Ovary (tissue), 9 donors: ENCODE results near the gene DHX32. TPM values are rescaled to one million over a fixed set of nuclear protein-coding genes. Genes with fewer than 3 reads are reported as not detected.

ENCODE experiments used
- DNase-seq, 5 donors: peaks; one replicate each; pipeline ENCODE4 v3.0.0-alpha.2; 2019 to 2020
- H3K27ac ChIP-seq, 2 donors: fragments of 200-600 bp; one replicate each; pipeline versions ENCODE4 v1.5.1 to v1.8.0; 2019 to 2022
- H3K27me3 ChIP-seq: fragments of 200-600 bp; one replicate; pipeline ENCODE4 v1.8.0; 2022
- H3K36me3 ChIP-seq: fragments of 200-600 bp; sonication (generic); one replicate; pipeline ENCODE4 v1.5.1; 2019
- H3K4me1 ChIP-seq: one replicate; pipeline ENCODE4 v1.8.1; 2013; ENCODE audit warnings: mild to moderate bottlenecking, moderate library complexity; ENCODE audit not compliant: insufficient read depth
- H3K4me3 ChIP-seq: fragments of 200-600 bp; sonication (generic); one replicate; pipeline ENCODE4 v1.5.1; 2017
- H3K9me3 ChIP-seq, 2 donors: fragments of 200-600 bp in 1 of 2; sonication (generic) in 1 of 2; one replicate each; pipeline versions ENCODE4 v1.5.1 to v1.8.1; 2013 to 2019; ENCODE audit warnings: mild to moderate bottlenecking in 1 of 2, moderate library complexity in 1 of 2
- CTCF ChIP-seq, 3 donors: fragments of 450-650 bp in 2 of 3; fragments of 200-600 bp in 1 of 3; IDR thresholded peaks; one replicate each; pipeline versions ENCODE4 v1.5.1 to v1.8.0; 2016 to 2022; ENCODE audit warnings: antibody characterized with exemption in 3 of 3, mild to moderate bottlenecking in 1 of 3
- EP300 ChIP-seq: sonication (generic); formaldehyde crosslinking; IDR thresholded peaks from one replicate; pipeline ENCODE4 v1.6.1; 2017; ENCODE audit warnings: antibody characterized with exemption
- POLR2A ChIP-seq: fragments of 450-650 bp; IDR thresholded peaks from one replicate; pipeline ENCODE4 v1.6.1; 2017; ENCODE audit warnings: antibody characterized with exemption, mild to moderate bottlenecking, moderate library complexity
- WGBS, 3 donors: extraction: QIAGEN DNeasy Blood & Tissue Kit in 1 of 3; methylation state at CpG; one replicate each; pipeline versions ENCODE4 v1.1.5 to v1.1.7; 2013 to 2017; 5-methylcytosine and 5-hydroxymethylcytosine counted together
- intact Hi-C, 4 donors: fragments of 100-400 bp; cut with DNase I; formaldehyde crosslinking; loops; one replicate each; pipeline versions ENCODE4 v1.11.0 to v1.15.1; 2022 to 2023
- polyA plus RNA-seq, 2 donors: library from polyadenylated mRNA; stranded (reverse); fragments of 200-250 nt in 1 of 2; fragments of 350-450 nt in 1 of 2; fragmentation: Illumina TruSeq in 1 of 2; extraction: RNeasy Lipid Tissue Mini Kit (QIAGEN cat#74804) in 1 of 2; gene quantifications; one replicate each; pipeline ENCODE4 v1.2.3, GENCODE V29; 2013 to 2014
- total RNA-seq, 7 donors: library from RNA; depleted of rRNA in 2 of 7; stranded (reverse); fragments of >200 nt in 2 of 7; fragmentation: NEBNext Ultra II Directional in 3 of 7; extraction: Animal tissue kit (Norgen Biotek cat#: 25700) in 3 of 7; gene quantifications; one replicate each; pipeline versions ENCODE4 v1.1.0 to v1.2.4, GENCODE V29; 2016 to 2023
- donor health status: DM: no; HTN: no; CAD: no; lungs with moderate emphysema.
- donor health status: DM: no; HTN: no; CAD: no.
- donor health status: Bipolar disorder and iron deficiency.
- donor health status: DM: yes; HTN: yes; CAD: no.
- donor health status: DM: no; HTN: no; CAD: no.
- donor health status: DM: yes; HTN: yes; CAD: no.

DHX32 gene
- total and polyA plus RNA-seq, 9 donors: 17.1 to 36.5 (median 32.6) TPM

- Histone ChIP-seq H3K36me3 (no peaks in the 10 kb centered on the region), H3K4me3 (no peak overlapping the region), H3K4me1 (peaks cover 13% of the 10 kb centered on the region), H3K27ac (no peak overlapping the region), H3K27me3 (no peaks in the 10 kb centered on the region), H3K9me3 (no peaks in the 10 kb centered on the region)
- no peak for TF ChIP-seq EP300
- no peak for TF ChIP-seq CTCF (IDR thresholded peaks at IDR 0.05)
- no peak for TF ChIP-seq POLR2A
- WGBS, 3 donors: 92 to 95% (median 93%) methylated on average over 9 of the region's 9 CpGs
- intact Hi-C loops: no loop called here
- DNase-seq: no peak
Observed at GRCh38 chr10:125840406-125840805, 40.7 kb downstream of the DHX32 start.

DNA sequence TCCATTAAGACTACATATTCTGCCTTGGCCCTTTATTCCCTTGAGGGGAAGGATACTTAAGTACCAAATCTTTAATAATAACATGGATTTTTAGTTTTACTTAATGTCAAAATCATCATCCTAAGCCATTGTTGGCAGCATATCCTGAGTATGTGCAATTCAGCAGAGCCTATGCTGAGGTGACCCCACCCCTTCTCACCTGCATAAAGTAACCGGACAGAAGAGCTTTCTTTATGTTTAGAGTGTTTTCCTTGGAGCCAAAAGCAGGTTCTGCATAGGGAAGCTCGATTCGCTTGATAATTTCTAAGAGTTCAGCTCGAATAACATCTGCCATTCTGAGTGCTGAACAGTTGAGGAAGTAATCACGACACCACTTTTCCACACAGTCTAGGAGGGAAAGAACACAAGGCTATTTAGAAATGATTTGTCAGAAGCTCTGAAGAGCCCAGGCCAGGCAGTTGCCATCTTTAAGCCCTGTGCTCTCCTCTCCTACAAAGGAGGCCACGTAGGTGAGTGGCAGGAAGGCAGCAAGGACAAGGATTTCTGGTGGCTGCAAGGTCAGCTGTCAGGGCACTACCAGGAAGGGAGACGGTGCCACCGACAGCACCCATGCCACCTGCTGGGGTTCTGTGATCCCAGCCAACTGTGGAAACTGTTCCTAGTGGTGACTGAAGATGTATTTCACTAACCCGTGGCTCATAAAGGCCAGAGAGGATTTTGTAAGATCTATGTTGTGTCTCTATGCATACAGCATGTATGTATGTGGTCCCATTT is 42.1 kb downstream of the DHX32 start:
- Histone ChIP-seq H3K4me1 (peaks cover 5% of the 10 kb centered on the region), H3K36me3 (no peaks in the 10 kb centered on the region), H3K27ac (no peak overlapping the region), H3K4me3 (no peak overlapping the region), H3K9me3 (no peaks in the 10 kb centered on the region), H3K27me3 (no peaks in the 10 kb centered on the region)
- intact Hi-C loops: no loop called here
- 83 to 92% (median 85%) methylated on average over 9 of the region's 9 CpGs for WGBS, 3 donors
- no peak for DNase-seq
- TF ChIP-seq EP300 (no peak), CTCF (IDR thresholded peaks at IDR 0.05) (no peak), POLR2A (no peak)

- intact Hi-C loops: no loop called here
- H3K9me3 ChIP-seq: no peaks in the 10 kb centered on the region
- no peak for DNase-seq
- TF ChIP-seq EP300 (no peak), POLR2A (no peak), CTCF (IDR thresholded peaks at IDR 0.05) (no peak)
- no peaks in the 10 kb centered on the region for H3K36me3 ChIP-seq
- no peaks in the 10 kb centered on the region for H3K4me1 ChIP-seq
- H3K27me3 ChIP-seq: no peaks in the 10 kb centered on the region
- no peak overlapping the region for H3K27ac ChIP-seq
- WGBS, 3 donors: 72 to 88% (median 76%) methylated on average over 2 of the region's 2 CpGs
- H3K4me3 ChIP-seq: no peak overlapping the region
Observed at GRCh38 chr10:125836746-125837145, 44.3 kb downstream of the DHX32 start.

GRCh38 chr10:125828311-125828710 is 52.8 kb downstream of the DHX32 start:
- WGBS, 3 donors: 93 to 94% (median 94%) methylated on average over 5 of the region's 5 CpGs
- peaks cover 8% of the 10 kb centered on the region for H3K4me1 ChIP-seq
- no peaks in the 10 kb centered on the region for H3K36me3 ChIP-seq
- TF ChIP-seq EP300 (no peak), CTCF (IDR thresholded peaks at IDR 0.05) (no peak)
- intact Hi-C loops: no loop called here
- H3K9me3 ChIP-seq: no peaks in the 10 kb centered on the region
- H3K4me3 ChIP-seq: no peak overlapping the region
- H3K27me3 ChIP-seq: no peaks in the 10 kb centered on the region
- no peak overlapping the region for H3K27ac ChIP-seq
- no peak for DNase-seq
